Ascending aorta (tissue), 2 donors: Measurements from ENCODE around the gene PI3. TPM values are rescaled to one million over a fixed set of nuclear protein-coding genes. Genes with fewer than 3 reads are reported as not detected.

Experiments used
- DNase-seq, 2 donors: peaks; one replicate each; pipeline ENCODE4 v3.0.0-alpha.2; 2019; ENCODE audit warnings: low spot score in 2 of 2
- H3K27ac ChIP-seq, 2 donors: fragments of 200-600 bp; sonication (generic); one replicate each; pipeline ENCODE4 v1.5.1; 2016 to 2017; ENCODE audit warnings: mild to moderate bottlenecking in 1 of 2
- H3K27me3 ChIP-seq: fragments of 200-600 bp; sonication (generic); one replicate; pipeline ENCODE4 v1.5.1; 2017
- H3K36me3 ChIP-seq, 2 donors: fragments of 200-600 bp; sonication (generic); one replicate each; pipeline ENCODE4 v1.5.1; 2016
- H3K4me1 ChIP-seq, 2 donors: fragments of 200-600 bp; sonication (generic); one replicate each; pipeline ENCODE4 v1.5.1; 2016 to 2017; ENCODE audit warnings: mild to moderate bottlenecking in 1 of 2
- H3K4me3 ChIP-seq, 2 donors: fragments of 200-600 bp; sonication (generic); one replicate each; pipeline ENCODE4 v1.5.1; 2016 to 2017; ENCODE audit warnings: mild to moderate bottlenecking in 1 of 2
- H3K9me3 ChIP-seq, 2 donors: fragments of 200-600 bp; sonication (generic); one replicate each; pipeline ENCODE4 v1.5.1; 2016
- intact Hi-C: fragments of 100-400 bp; cut with DNase I; formaldehyde crosslinking; loops from one replicate; pipeline ENCODE4 v1.15.1; 2023
- total RNA-seq: library from RNA; depleted of rRNA; stranded (reverse); fragments of >200 nt; gene quantifications from one replicate; pipeline ENCODE4 v1.1.0, GENCODE V29; 2016
- TF ChIP-seq, protein P1 (sequence below), 3 experiments: fragments of 200-600 bp in 2 of 3; fragments of 450-650 bp in 1 of 3; sonication (generic) in 2 of 3; IDR thresholded peaks; one replicate each; pipeline ENCODE4 v1.5.1; 2016 to 2019; ENCODE audit warnings: antibody characterized with exemption in 3 of 3, mild to moderate bottlenecking in 1 of 3, moderate library complexity in 1 of 3

The PI3 gene
- total RNA-seq, 1 donor from 2014 or later: not detected

DNA sequence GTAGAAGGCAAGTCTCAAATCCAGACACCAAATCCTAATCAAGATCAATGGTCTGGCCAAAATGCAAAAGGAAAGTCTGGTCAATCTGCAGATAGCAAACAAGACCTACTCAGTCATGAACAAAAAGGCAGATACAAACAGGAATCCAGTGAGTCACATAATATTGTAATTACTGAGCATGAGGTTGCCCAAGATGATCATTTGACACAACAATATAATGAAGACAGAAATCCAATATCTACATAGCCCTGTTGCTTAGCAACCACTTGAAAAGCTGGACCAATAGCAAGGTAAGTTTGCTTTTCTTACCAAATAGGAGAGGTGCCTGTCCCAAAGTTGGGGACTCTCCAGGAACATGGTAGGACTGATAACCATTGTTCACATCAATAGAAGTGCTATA lies 48.4 kb downstream of the PI3 start:
- H3K27ac ChIP-seq: no peak overlapping the region
- no peaks in the 10 kb centered on the region for H3K27me3 ChIP-seq
- DNase-seq: no peak
- H3K9me3 ChIP-seq: no peaks in the 10 kb centered on the region
- TF ChIP-seq, protein P1, sequence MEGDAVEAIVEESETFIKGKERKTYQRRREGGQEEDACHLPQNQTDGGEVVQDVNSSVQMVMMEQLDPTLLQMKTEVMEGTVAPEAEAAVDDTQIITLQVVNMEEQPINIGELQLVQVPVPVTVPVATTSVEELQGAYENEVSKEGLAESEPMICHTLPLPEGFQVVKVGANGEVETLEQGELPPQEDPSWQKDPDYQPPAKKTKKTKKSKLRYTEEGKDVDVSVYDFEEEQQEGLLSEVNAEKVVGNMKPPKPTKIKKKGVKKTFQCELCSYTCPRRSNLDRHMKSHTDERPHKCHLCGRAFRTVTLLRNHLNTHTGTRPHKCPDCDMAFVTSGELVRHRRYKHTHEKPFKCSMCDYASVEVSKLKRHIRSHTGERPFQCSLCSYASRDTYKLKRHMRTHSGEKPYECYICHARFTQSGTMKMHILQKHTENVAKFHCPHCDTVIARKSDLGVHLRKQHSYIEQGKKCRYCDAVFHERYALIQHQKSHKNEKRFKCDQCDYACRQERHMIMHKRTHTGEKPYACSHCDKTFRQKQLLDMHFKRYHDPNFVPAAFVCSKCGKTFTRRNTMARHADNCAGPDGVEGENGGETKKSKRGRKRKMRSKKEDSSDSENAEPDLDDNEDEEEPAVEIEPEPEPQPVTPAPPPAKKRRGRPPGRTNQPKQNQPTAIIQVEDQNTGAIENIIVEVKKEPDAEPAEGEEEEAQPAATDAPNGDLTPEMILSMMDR (IDR thresholded peaks at IDR 0.05): no peak
- intact Hi-C loops: no loop called here
- H3K36me3 ChIP-seq: no peaks in the 10 kb centered on the region
- no peak overlapping the region for H3K4me3 ChIP-seq
- no peaks in the 10 kb centered on the region for H3K4me1 ChIP-seq

Other genes with a start within 250 kb of the PI3 start
- 11.1 TPM for gene TOMM34, start 214.5 kb upstream of the PI3 start, total RNA-seq
- 20.6 TPM for gene STK4, start 208.4 kb upstream of the PI3 start, total RNA-seq
- not detected for gene KCNS1, start 73.8 kb upstream of the PI3 start, total RNA-seq
- not detected for gene WFDC5, start 59.7 kb upstream of the PI3 start, total RNA-seq
- not detected for gene WFDC12, start 50.4 kb upstream of the PI3 start, total RNA-seq
- gene SEMG1, start 32.1 kb downstream of the PI3 start, total RNA-seq: not detected
- gene SEMG2, start 46.5 kb downstream of the PI3 start, total RNA-seq: not detected
- gene SLPI, start 79.7 kb downstream of the PI3 start, total RNA-seq: 223 TPM
- gene RBPJL, start 131.9 kb downstream of the PI3 start, total RNA-seq: not detected
- 0.21 TPM for gene MATN4, start 133.4 kb downstream of the PI3 start, total RNA-seq
- 63.8 TPM for gene SDC4, start 173.5 kb downstream of the PI3 start, total RNA-seq
- gene SYS1, start 188.3 kb downstream of the PI3 start, total RNA-seq: 27.4 TPM
- gene TP53TG5, start 203.4 kb downstream of the PI3 start, total RNA-seq: not detected
- 100 TPM for gene DBNDD2, start 233.4 kb downstream of the PI3 start, total RNA-seq
- 142 TPM for gene PIGT, start 241.2 kb downstream of the PI3 start, total RNA-seq